HG02973 (cell line): ENCODE results near the gene C1orf167.

Source experiments
- ATAC-seq: cut with Tn5 transposase; IDR thresholded peaks from one replicate; pipeline ENCODE4 v1.9.1; 2021; ENCODE audit warnings: moderate library complexity; ENCODE audit not compliant: unreplicated experiment

Gene C1orf167

GRCh38 chr1:11735854-11736745 lies 25.9 kb upstream of the C1orf167 start, which contains the start of gene AGTRAP:
Gene AGTRAP (plus strand): TSS chr1:11736136. CDS start chr1:11736209, 73 bp downstream.
- no peak for ATAC-seq

- ATAC-seq: no peak
These were observed 25.0 kb upstream of the C1orf167 start for GRCh38 chr1:11736746-11737639.

- ATAC-seq: no peak
These were observed 23.9 kb upstream of the C1orf167 start for GRCh38 chr1:11738096-11738495.

DNA sequence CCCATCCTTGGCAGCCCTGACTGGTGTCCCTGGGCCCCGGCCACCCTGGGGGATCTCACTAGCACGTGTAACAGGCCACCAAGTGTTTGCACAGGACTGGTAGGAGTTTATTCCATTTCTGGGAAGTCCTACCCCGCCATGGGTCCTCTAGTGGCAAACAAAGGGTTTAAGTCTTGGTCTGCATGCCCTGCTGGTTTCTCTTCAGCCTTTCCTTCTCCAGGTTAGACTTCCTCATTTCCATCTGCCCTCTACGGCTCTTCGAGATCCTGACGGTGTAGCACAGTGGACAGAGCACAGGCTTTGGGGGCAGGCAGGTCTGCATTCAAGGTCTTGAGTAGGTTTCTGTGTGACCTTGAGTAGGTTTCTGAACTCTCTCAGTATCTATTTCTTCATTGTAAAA lies 23.2 kb upstream of the C1orf167 start:
- ATAC-seq: no peak

DNA sequence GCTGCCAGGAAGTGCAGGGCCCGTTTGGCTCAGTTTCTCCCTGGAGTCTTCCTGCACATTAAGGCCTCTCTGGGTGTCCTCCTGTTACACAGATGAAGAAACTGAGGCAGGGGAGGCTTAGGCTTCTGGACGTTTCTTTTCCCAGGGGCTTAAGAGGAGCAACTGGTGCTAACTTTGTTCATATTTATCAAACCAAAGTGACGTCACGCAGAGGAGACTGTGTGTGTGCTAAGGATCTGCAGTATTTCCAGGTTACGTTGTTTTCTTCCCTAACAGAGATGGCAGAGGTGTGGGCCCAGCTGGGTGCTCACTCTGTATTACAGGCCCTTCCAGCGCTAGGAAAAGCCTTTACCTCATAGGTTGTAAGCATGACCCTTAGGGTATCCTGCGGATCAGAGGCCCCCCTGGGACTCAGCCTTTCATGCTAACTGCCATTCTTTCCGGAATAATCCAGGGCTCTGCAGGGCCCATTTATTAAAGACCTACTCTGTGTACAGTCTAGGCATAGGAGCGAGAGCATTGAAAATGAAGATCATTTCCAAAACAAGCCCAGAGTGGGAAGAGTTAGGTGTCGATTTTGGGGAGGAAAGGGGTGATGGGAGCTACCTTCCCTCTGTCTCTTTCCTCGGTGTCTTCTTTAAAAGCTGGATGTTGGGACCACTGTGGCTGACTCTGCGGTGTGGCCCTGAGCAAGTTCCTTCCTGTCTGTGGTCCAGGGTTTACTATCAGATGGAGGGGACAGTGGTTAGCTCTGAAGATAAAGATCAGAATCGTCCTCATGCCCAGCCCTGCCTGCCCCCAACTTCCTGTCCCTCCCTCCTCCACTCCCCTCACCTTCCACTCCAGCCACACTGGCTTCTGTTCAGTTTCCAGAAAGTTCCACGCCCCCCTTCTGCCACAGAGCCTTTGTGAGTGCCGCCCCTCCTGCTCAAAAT lies 21.5 kb upstream of the C1orf167 start:
- no peak for ATAC-seq

GRCh38 chr1:11741482-11741881 lies 20.5 kb upstream of the C1orf167 start:
- no peak for ATAC-seq

DNA sequence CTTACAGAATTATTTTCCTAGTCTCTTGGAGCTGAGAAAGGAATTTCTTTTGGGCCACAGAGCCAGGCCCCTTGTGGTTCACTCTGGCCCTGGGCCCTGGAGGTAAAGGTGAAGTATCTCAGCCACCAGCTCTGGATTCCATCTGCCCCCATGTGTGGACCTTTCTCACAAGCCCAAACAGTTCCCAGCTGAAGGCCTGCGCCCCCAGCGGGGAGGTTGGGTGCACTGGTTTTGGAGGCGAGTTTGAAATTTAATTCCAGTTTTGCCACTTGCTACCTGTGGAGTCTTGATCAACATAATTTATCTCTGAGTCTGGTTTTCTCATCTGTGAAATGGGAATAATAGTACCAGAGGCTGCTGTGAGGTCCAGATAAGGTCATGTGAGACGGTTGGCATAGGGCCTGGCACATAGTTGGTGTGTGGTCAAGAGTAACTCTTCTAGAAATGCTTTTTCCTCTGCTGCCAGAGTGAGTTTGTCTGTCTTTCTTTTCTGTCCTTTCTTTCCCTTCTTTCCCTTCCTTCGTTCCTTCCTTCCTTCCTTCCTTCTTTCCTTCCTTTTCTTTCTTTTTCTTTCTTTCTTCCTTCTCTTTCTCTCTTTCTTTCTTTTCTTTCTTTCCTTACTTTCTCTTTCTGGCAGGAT lies 20.0 kb upstream of the C1orf167 start:
- ATAC-seq: no peak

DNA sequence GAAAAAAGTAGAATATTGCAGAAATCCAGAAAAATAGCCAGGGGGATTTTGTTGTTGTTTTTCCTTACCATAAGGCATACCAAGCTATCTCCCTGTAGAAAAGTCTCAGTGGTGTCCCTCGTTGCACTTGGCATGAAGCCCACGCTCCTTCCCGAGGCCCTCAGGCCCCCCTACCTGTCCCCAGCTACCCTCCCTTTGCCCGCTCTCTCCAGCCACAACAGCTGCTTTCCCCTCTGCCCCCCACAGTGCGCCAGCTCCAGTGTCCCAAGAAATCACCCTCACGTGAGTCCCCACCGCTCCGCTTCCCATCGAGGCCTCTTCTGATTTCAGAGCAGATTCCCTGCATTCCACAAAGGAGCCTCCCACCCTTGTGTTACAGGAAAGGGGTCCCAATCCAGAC lies 17.7 kb upstream of the C1orf167 start:
- no peak for ATAC-seq

DNA sequence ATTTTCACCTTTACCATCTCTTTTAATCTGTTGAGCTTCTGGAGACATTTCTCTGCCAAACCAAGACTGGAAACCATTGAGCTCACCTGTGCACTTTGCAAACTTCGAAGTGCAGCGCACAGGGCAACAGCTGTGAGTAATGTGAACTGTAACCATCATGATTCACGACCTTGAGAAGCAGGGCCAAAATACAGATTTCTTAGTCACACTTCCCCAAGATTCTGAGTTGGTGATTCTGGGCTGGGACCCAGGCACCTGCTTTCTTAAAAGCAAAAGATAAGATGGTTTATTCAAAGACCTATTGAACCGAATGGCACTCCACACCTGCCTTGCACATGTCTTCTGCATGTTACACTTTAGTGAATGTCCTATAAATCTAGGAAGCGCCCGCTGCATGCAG lies 15.9 kb upstream of the C1orf167 start:
- ATAC-seq: no peak

- no peak for ATAC-seq
These were observed 15.1 kb upstream of the C1orf167 start for GRCh38 chr1:11746795-11747487.

- ATAC-seq: no peak
These were observed 13.4 kb upstream of the C1orf167 start for GRCh38 chr1:11748294-11749202.

DNA sequence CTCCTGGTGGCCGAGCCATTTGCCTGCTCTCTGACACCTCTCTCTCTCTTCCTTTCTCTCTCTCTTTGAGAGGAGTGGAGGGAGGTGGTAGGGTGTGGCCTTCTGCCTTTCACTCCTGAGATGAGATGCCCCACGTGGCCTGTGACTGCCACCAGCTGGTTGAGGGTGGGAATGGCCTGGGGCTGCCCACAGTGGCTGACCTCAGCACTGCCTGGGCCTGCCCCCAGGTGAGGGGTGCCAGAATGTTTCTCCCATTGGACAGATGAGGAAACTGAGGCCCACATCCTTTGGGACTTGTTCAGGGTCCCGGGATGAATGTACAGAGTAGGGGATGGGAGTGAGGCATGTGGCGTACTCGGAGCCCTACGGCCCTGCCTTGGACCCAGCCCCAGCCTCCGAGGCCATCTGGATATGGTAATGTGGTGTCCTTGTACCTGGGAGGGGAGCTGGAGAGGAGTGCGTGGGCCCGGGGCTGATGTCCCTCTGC lies 12.7 kb upstream of the C1orf167 start:
- no peak for ATAC-seq

DNA sequence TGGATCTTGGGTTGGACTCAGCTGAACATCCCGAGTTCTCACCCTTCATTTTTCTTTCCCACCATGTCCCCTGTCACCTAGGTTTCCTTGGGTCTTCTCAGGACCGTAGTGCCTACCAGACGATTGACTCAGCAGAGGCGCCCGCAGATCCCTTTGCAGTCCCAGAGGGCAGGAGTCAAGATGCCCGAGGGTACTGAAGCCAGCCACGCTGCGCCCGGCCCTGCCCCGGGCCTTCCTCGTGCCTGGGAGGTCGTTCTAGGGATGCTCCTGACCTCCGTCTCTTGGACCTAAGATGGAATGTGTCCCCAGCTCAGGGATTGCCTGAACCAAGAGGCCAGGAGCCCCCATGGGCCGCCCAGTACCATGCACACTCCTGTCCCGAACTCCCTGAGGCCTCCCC lies 12.0 kb upstream of the C1orf167 start:
- ATAC-seq: no peak

DNA sequence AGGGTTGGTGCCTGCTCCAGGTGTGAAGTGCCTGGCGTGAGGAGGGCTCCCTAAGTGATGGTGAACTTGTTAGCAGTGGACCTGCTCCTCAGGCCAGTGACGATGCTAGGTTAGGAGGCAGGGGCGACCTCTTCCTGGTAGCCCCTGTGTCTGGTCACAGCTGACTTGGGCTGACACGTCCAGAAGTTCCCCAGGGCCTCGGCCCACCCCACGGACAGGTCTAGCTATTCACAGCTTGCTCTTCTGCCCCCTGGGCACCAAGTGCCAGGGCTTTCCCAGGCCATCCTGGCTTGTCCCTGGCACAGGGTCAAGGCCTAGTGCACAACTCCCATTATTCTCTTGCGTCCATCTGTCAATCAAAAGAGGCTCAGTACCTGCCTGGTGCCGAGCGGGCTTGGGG lies 10.9 kb upstream of the C1orf167 start:
- ATAC-seq: no peak

DNA sequence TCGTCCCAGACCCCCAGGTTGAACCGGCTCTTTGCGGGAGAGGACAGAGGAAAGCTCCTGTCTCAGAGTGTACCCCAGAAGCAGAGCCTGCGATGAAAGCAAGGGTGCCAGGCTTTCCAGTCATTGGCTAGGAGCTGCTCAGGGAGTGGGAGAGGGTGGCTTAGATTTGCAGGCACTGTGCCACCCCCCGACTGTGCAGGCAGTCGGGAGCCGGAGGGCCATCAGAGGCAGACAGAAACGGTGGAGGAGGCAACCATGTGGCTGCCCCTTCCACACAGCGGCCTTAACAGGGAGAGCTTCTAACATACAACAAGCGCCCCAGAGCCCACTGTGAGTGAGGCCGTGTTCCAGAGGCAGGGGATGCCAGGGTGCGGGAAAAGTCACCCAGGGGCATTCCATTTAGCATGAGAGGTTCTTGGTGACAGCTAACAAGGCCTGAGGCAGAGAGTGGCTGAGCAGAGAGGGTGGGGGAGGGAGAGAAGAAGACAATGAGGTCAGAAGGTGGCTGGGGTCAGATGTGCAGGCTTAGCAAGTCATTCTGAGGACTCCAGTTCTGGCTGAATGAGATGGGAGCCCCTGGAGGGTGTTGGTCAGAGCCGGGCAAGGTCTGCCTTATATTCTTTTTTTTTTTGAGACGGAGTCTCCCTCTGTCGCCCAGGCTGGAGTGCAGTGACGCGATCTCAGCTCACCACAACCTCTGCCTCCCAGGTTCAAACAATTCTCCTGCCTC lies 9.5 kb upstream of the C1orf167 start:
- ATAC-seq: no peak

GRCh38 chr1:11753555-11754208 lies 8.3 kb upstream of the C1orf167 start:
- ATAC-seq: no peak

DNA sequence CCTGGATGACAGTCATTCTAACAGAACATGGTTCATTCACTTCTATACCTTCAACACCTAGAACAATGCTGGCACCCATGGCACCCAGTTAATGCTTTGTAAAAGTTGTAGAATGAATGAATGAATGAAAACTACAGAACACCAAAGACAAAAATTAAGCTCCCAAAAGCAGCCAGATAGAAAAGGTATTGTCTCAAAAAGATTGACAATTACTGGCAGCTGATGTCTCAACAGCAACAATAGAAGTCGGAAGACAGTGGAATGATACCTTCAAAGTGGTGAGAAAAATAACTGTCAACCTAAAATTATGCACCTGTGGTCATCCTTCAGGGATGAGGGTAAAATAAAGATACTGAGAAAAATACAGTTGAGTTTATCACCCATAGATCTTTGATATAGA lies 4.9 kb upstream of the C1orf167 start:
- ATAC-seq: no peak
